PFSK-1 (cell line): ENCODE results near the gene LAMTOR1.

Source experiments
- POLR2AphosphoS5 ChIP-seq: IDR thresholded peaks from 2 replicates; pipeline ENCODE4 v1.6.1; 2012; ENCODE audit warnings: low read depth, mild to moderate bottlenecking, control low read depth, low read length, moderate library complexity
- REST ChIP-seq, 2 experiments: IDR thresholded peaks; 2 replicates each; pipeline versions ENCODE4 v1.6.1 to v1.8.0; 2011 to 2012; ENCODE audit warnings: low read depth in 2 of 2, low read length in 2 of 2, control low read depth in 1 of 2, inconsistent platforms in 1 of 2, mild to moderate bottlenecking in 1 of 2, moderate library complexity in 1 of 2; ENCODE audit not compliant: insufficient read depth in 1 of 2
- SIN3A ChIP-seq: IDR thresholded peaks from 2 replicates; pipeline ENCODE4 v1.6.1; 2012; ENCODE audit warnings: mild to moderate bottlenecking, low read length, moderate library complexity, borderline replicate concordance; ENCODE audit not compliant: insufficient read depth

DNA sequence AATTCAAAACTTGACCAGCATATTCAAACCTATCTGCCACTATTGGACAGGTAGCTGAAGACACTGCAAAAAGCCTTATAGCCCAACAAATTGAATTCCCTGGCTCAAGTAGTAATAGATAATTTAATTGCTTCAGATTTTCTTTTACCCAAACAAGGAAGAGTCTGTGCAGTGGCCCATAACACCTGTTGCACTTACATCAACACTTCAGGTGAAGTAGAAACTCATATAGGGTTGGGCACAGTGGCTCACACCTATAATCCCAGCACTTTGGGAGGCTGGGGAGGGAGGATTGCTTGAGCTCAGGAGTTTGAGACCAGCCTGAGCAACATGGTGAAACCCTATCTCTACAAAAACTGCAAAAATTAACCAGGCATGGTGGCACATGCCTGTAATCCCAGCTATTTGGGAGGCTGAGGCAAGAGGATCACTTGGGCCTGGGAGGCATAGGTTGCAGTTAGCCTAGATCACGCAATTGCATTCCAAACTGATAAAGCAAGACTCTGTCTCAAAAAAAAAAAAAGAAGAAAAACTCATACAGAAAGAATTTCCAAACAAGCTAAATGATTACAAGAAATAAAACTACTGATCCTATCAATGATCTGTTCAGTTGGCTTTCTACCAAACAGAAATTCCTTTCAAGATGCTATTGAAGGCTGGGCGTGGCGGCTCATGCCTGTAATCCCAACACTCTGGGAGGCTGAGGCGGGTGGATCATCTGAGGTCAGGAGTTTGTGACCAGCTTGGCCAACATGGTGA lies 41.9 kb upstream of the LAMTOR1 start:
- TF ChIP-seq POLR2AphosphoS5 (no peak), REST (IDR thresholded peaks at IDR 0.05; ENCODE audit: insufficient read depth in 1 of 2, low read depth in 2 of 2, low read length in 2 of 2) (no peak), SIN3A (no peak)
